ENCODE measurements around the gene HORMAD2. TPM values are rescaled to one million over a fixed set of nuclear protein-coding genes. Genes with fewer than 3 reads are reported as not detected.
"Not testable (repeated sequence)": the region's sequence is repeated elsewhere in the genome, so short reads cannot be mapped to it uniquely, and the experiment has no call there.

The HORMAD2 gene
- total and polyA plus RNA-seq, 3 experiments from 2014 or later: not detected

DNA sequence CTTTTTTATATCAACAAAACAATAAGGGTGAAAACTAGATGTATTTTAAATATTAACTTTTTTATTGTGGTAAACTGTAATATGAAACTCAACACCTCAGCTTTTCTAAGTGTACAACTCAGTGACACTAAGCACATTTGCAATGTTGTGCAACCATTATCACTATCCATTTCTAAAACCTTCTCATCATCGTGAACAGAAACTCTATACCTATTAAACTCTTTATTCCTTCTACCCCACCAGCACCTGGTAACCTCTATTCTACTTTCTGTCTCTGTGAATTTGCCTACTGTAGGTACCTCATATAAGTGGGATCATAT lies 9.4 kb downstream of the HORMAD2 start:
- ChIA-PET POLR2A (no interaction called here), CTCF (no interaction called here)
- peaks cover 0 to 4% (median 0%) of the 10 kb centered on the region in 3 donors for H3K36me3 Mint-ChIP-seq
- H3K4me1 ChIP-seq (ENCODE audit: insufficient read depth, low read length): peaks cover 6% of the 10 kb centered on the region
- no peak overlapping the region for H3K27ac Mint-ChIP-seq
- no peaks in the 10 kb centered on the region for H3K36me3 ChIP-seq (ENCODE audit: insufficient read depth, low read length)
- no peaks in the 10 kb centered on the region for H3K9me3 ChIP-seq (ENCODE audit: low read length)
- no peak overlapping the region for H3K4me3 Mint-ChIP-seq
- peaks cover 0 to 4% (median under 1%) of the 10 kb centered on the region in 5 donors for H3K9me3 Mint-ChIP-seq
- H3K27me3 Mint-ChIP-seq: peaks cover 8 to 26% of the 10 kb centered on the region in 2 donors
- no peak for DNase-seq
- no peaks in the 10 kb centered on the region for H3K27me3 ChIP-seq (ENCODE audit: insufficient read depth, low read length, poor library complexity, severe bottlenecking)
- no peak overlapping the region for H3K27ac ChIP-seq (ENCODE audit: low read depth, low read length)
- peaks cover 2 to 8% (median 5%) of the 10 kb centered on the region in 3 donors for H3K4me1 Mint-ChIP-seq
- H3K4me3 ChIP-seq (ENCODE audit: low read length): no peak overlapping the region

DNA sequence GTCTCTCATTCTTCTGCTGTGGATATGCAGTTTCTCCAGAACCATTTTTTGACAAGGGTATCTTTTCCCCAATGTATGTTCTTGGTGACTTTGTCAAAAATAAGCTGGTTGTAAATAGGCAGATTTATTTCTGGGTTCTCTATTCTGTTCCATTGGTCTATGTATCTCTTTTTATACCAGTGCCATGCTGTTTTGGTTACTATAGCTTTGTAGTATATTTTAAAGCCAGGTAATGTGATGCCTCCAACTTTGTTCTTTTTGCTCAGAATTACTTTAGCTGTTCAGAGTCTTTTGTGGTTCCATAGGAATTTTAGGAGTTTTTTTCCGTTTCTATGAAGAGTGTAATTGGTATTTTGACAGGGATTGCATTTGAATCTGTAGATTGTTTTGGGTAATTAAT lies 12.4 kb downstream of the HORMAD2 start:
- ChIA-PET POLR2A (no interaction called here), CTCF (no interaction called here)
- no peaks in the 10 kb centered on the region for H3K27me3 ChIP-seq (ENCODE audit: insufficient read depth, low read length, poor library complexity, severe bottlenecking)
- no peaks in the 10 kb centered on the region for H3K9me3 ChIP-seq (ENCODE audit: low read length)
- no peaks in the 10 kb centered on the region for H3K4me1 Mint-ChIP-seq
- peaks cover 0 to 5% (median 4%) of the 10 kb centered on the region in 5 donors for H3K9me3 Mint-ChIP-seq
- no peaks in the 10 kb centered on the region for H3K4me1 ChIP-seq (ENCODE audit: insufficient read depth, low read length)
- peaks cover 15 to 36% of the 10 kb centered on the region in 2 donors for H3K27me3 Mint-ChIP-seq
- H3K4me3 Mint-ChIP-seq: no peak overlapping the region
- no peak for DNase-seq
- H3K36me3 Mint-ChIP-seq: peaks cover 0 to 4% (median 0%) of the 10 kb centered on the region in 3 donors
- H3K36me3 ChIP-seq (ENCODE audit: insufficient read depth, low read length): no peaks in the 10 kb centered on the region
- H3K27ac Mint-ChIP-seq: no peak overlapping the region
- no peak overlapping the region for H3K4me3 ChIP-seq (ENCODE audit: low read length)
- H3K27ac ChIP-seq (ENCODE audit: low read depth, low read length): no peak overlapping the region

DNA sequence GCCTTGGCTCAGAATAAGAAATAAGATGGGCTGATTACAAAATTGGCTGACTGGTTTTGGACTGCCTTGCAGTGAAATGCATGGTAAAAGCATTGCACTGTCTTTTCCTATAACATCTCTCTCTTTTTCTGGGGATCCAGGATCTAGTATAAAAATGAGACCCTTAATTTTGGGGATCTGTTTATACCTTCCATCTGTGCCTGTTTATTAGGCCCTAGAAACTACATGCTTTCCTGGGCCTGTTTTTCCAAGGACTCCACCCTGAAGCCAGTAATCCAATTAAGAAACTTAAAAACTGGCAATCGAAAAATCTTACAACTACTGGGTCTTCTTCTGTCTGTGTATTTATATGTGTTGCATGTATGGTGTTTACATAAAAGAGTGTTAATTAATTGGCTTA lies 14.5 kb downstream of the HORMAD2 start:
- Mint-ChIP-seq H3K4me1 (no peaks in the 10 kb centered on the region), H3K9me3 (peaks cover 0 to 5% (median 4%) of the 10 kb centered on the region in 5 donors), H3K36me3 (peaks cover 0 to 4% (median 0%) of the 10 kb centered on the region in 3 donors), H3K27ac (no peak overlapping the region), H3K4me3 (no peak overlapping the region), H3K27me3 (peaks cover 15 to 36% of the 10 kb centered on the region in 2 donors)
- Histone ChIP-seq H3K4me3 (ENCODE audit: low read length) (no peak overlapping the region), H3K27me3 (ENCODE audit: insufficient read depth, low read length, poor library complexity, severe bottlenecking) (no peaks in the 10 kb centered on the region), H3K27ac (ENCODE audit: low read depth, low read length) (no peak overlapping the region), H3K36me3 (ENCODE audit: insufficient read depth, low read length) (no peaks in the 10 kb centered on the region), H3K9me3 (ENCODE audit: low read length) (no peaks in the 10 kb centered on the region), H3K4me1 (ENCODE audit: insufficient read depth, low read length) (no peaks in the 10 kb centered on the region)
- no peak for DNase-seq
- POLR2A ChIA-PET: no interaction called here
- CTCF ChIA-PET: no interaction called here

DNA sequence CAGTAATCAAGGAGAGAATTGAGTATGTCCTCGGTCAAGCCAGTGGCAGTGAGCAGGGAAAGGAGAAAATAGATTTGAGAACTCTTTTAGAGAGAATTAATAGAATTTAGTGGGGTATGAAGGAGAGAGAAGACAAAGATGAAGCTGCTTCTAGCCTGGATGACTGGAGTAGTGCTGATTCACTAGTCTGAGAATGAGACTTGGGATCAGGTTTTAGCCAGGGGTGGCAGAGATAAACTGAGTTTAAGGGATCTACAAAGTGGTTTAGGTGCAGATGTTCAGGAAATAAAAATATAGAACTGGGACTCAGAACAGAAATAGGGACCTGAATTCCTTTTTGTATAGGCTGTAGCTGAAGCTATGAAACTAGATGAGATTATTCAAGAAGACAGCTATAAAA lies 17.6 kb downstream of the HORMAD2 start:
- ChIA-PET CTCF (no interaction called here), POLR2A (no interaction called here)
- Mint-ChIP-seq H3K9me3 (peaks cover 0 to 5% (median 3%) of the 10 kb centered on the region in 5 donors), H3K27me3 (peaks cover 11 to 22% of the 10 kb centered on the region in 2 donors), H3K4me3 (no peak overlapping the region), H3K27ac (no peak overlapping the region), H3K36me3 (peaks cover 0 to 2% (median 0%) of the 10 kb centered on the region in 3 donors), H3K4me1 (peaks cover 6 to 12% (median 11%) of the 10 kb centered on the region in 3 donors)
- no peaks in the 10 kb centered on the region for H3K9me3 ChIP-seq (ENCODE audit: low read length)
- H3K4me3 ChIP-seq (ENCODE audit: low read length): no peak overlapping the region
- H3K27ac ChIP-seq (ENCODE audit: low read depth, low read length): no peak overlapping the region
- H3K27me3 ChIP-seq (ENCODE audit: insufficient read depth, low read length, poor library complexity, severe bottlenecking): no peaks in the 10 kb centered on the region
- no peaks in the 10 kb centered on the region for H3K4me1 ChIP-seq (ENCODE audit: insufficient read depth, low read length)
- no peak for DNase-seq
- no peaks in the 10 kb centered on the region for H3K36me3 ChIP-seq (ENCODE audit: insufficient read depth, low read length)

DNA sequence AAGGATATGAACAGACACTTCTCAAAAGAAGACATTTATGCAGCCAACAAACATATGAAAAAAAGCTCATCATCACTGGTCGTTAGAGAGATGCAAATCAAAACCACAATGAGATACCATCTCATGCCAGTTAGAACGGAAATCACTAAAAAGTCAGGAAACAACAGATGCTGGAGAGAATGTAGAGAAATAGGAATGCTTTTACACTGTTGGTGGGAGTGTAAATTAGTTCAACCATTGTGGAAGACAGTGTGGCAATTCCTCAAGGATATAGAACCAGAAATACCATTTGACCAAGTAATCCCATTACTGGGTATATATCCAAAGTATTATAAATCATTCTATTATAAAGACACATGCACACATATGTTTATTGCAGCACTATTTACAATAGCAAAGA lies 20.5 kb downstream of the HORMAD2 start:
- H3K9me3 ChIP-seq (ENCODE audit: low read length); H3K9me3 Mint-ChIP-seq; H3K36me3 Mint-ChIP-seq; H3K27me3 ChIP-seq (ENCODE audit: insufficient read depth, low read length, poor library complexity, severe bottlenecking); H3K27ac Mint-ChIP-seq; CTCF ChIA-PET; H3K36me3 ChIP-seq (ENCODE audit: insufficient read depth, low read length); H3K27me3 Mint-ChIP-seq; POLR2A ChIA-PET; H3K27ac ChIP-seq (ENCODE audit: low read depth, low read length); DNase-seq; H3K4me3 ChIP-seq (ENCODE audit: low read length); H3K4me3 Mint-ChIP-seq: not testable (repeated sequence)
- H3K4me1 Mint-ChIP-seq: peaks cover 8 to 25% (median 15%) of the 10 kb centered on the region in 3 donors
- H3K4me1 ChIP-seq (ENCODE audit: insufficient read depth, low read length): peaks cover 16% of the 10 kb centered on the region

DNA sequence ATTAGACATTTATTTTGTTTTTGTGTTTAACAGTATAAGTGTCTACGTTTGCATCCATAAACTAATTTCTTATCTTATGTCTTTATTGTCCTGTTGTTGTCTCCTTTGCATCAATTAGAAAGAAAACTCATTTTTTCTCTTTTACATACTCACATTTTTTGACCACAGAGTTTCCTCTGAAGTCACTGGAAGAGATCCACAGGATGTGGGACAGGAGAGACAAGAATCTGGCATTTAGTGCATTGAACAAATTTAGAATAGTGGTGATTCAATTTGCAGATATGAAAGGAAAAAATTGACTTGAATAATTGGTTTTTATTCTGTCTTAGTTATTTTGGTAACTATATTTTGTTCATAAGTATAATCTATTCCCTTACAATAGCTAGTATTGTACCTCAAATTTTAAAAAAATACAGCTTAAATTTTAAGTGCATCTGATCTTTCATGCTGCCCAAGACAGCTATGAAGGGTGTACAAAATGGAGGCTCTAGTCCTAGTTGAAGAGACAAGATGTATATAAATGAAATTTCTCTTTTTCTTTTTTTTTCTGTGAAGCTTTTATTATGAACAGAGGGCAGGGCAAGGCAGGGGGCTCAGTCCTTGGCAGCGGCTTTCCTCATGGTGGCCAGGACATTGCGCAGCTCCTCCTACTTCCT lies 24.4 kb downstream of the HORMAD2 start:
- H3K36me3 Mint-ChIP-seq: no peaks in the 10 kb centered on the region
- Histone ChIP-seq H3K4me3 (ENCODE audit: low read length) (no peak overlapping the region), H3K27me3 (ENCODE audit: insufficient read depth, low read length, poor library complexity, severe bottlenecking) (no peaks in the 10 kb centered on the region), H3K9me3 (ENCODE audit: low read length) (no peaks in the 10 kb centered on the region), H3K36me3 (ENCODE audit: insufficient read depth, low read length) (no peaks in the 10 kb centered on the region), H3K27ac (ENCODE audit: low read depth, low read length) (no peak overlapping the region), H3K4me1 (ENCODE audit: insufficient read depth, low read length) (peaks cover 16% of the 10 kb centered on the region)
- H3K27me3 Mint-ChIP-seq: peaks cover 0 to 6% of the 10 kb centered on the region in 2 donors
- H3K27ac Mint-ChIP-seq: no peak overlapping the region
- H3K4me1 Mint-ChIP-seq: peaks cover 8 to 25% (median 15%) of the 10 kb centered on the region in 3 donors
- no peak overlapping the region for H3K4me3 Mint-ChIP-seq
- H3K9me3 Mint-ChIP-seq: no peaks in the 10 kb centered on the region
- peak in 1 of 5 donors; percentile 8 for DNase-seq
- ChIA-PET CTCF (interaction anchor here (0.7 to 2.2 kb wide), 5 partner anchors 159 to 322 kb away, joined by 3 to 7 read pairs (median 3); no protein-coding TSS in a partner anchor), POLR2A (no interaction called here)

DNA sequence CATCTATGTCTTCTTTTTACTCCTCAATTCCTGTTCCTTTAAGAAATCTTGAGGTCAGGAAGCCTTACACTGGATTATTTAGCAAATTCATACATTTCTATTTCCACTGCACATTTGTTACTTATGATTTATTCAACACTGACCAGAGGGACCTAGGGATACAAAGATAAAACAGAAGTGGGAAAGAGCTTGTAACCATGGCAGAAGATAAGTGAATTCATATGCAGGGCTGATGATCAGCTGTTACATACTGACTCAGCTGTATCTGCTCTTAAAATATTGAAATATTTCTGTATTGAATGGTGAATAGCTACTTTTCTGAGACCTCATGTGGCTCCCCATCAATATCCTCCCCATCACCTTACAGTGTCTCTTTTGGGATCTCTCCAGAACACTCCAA lies 25.2 kb downstream of the HORMAD2 start:
- no peaks in the 10 kb centered on the region for H3K36me3 Mint-ChIP-seq
- H3K4me3 Mint-ChIP-seq: peak overlapping the region in 1 of 7 donors; percentile 36
- peaks cover 0 to 6% of the 10 kb centered on the region in 2 donors for H3K27me3 Mint-ChIP-seq
- H3K9me3 ChIP-seq (ENCODE audit: low read length): no peaks in the 10 kb centered on the region
- ChIA-PET POLR2A (no interaction called here), CTCF (interaction anchor here (1.0 to 2.2 kb wide), 2 partner anchors 158 to 319 kb away, joined by 3 to 7 read pairs; no protein-coding TSS in a partner anchor)
- no peaks in the 10 kb centered on the region for H3K9me3 Mint-ChIP-seq
- H3K4me1 Mint-ChIP-seq: peaks cover 5 to 18% (median 8%) of the 10 kb centered on the region in 3 donors
- DNase-seq: no peak
- H3K27me3 ChIP-seq (ENCODE audit: insufficient read depth, low read length, poor library complexity, severe bottlenecking): no peaks in the 10 kb centered on the region
- no peaks in the 10 kb centered on the region for H3K36me3 ChIP-seq (ENCODE audit: insufficient read depth, low read length)
- no peak overlapping the region for H3K27ac ChIP-seq (ENCODE audit: low read depth, low read length)
- H3K27ac Mint-ChIP-seq: no peak overlapping the region
- H3K4me1 ChIP-seq (ENCODE audit: insufficient read depth, low read length): peaks cover 16% of the 10 kb centered on the region
- H3K4me3 ChIP-seq (ENCODE audit: low read length): no peak overlapping the region

DNA sequence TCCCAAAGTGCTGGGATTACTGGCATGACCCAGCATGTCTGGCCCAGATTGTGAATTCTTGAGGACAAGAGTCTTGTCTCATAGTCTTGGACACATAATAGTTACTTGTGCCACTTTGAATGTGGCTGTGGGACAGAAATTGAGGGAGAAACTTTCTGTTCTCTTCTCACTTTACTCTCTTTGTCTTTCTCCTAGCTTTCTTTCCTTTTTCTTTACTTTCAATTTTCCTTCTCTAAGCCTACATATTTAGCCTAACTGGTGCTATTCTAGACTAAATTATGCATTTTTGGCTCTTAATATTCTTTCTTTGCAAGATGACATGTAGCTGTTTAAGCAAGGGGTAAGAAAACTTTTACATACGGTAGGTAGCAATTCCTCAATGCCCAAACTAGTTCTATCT lies 33.2 kb downstream of the HORMAD2 start:
- Mint-ChIP-seq H3K27ac (peak overlapping the region in 1 of 8 donors; percentile 9), H3K4me3 (no peak overlapping the region), H3K36me3 (no peaks in the 10 kb centered on the region), H3K4me1 (no peaks in the 10 kb centered on the region), H3K9me3 (no peaks in the 10 kb centered on the region), H3K27me3 (peaks cover 0 to 2% of the 10 kb centered on the region in 2 donors)
- DNase-seq: no peak
- H3K36me3 ChIP-seq (ENCODE audit: insufficient read depth, low read length): no peaks in the 10 kb centered on the region
- H3K9me3 ChIP-seq (ENCODE audit: low read length): no peaks in the 10 kb centered on the region
- ChIA-PET CTCF (interaction anchor here (1.3 to 4.7 kb wide), 2 partner anchors 173 to 274 kb away, joined by 3 to 25 read pairs; no protein-coding TSS in a partner anchor), POLR2A (no interaction called here)
- no peaks in the 10 kb centered on the region for H3K4me1 ChIP-seq (ENCODE audit: insufficient read depth, low read length)
- no peak overlapping the region for H3K27ac ChIP-seq (ENCODE audit: low read depth, low read length)
- H3K27me3 ChIP-seq (ENCODE audit: insufficient read depth, low read length, poor library complexity, severe bottlenecking): no peaks in the 10 kb centered on the region
- no peak overlapping the region for H3K4me3 ChIP-seq (ENCODE audit: low read length)

Measured in CD8-positive, alpha-beta memory T cell (primary cell).